GM23248 (cell line): ENCODE results near the gene PROCA1. TPM values are rescaled to one million over a fixed set of nuclear protein-coding genes. Genes with fewer than 3 reads are reported as not detected.
"Not testable (repeated sequence)": the region's sequence is repeated elsewhere in the genome, so short reads cannot be mapped to it uniquely, and the experiment has no call there.

Experiments used
- DNase-seq: peaks from one replicate; pipeline ENCODE4 v3.0.0-alpha.2; 2015
- H2AFZ ChIP-seq: fragments of 200-600 bp; sonication (generic); 2 replicates; pipeline ENCODE4 v1.6.1; 2016; ENCODE audit warnings: antibody characterized with exemption
- H3F3A ChIP-seq: fragments of 200-600 bp; sonication (generic); 2 replicates; pipeline ENCODE4 v1.6.1; 2016; ENCODE audit warnings: mild to moderate bottlenecking, antibody characterized with exemption, mixed run types; ENCODE audit not compliant: insufficient read depth
- H3K27ac ChIP-seq: fragments of 200-600 bp; sonication (generic); 2 replicates; pipeline ENCODE4 v1.5.1; 2016; ENCODE audit warnings: mild to moderate bottlenecking
- H3K27me3 ChIP-seq: fragments of 200-600 bp; sonication (generic); replicated peaks from 2 replicates; pipeline ENCODE4 v1.6.1; 2016; ENCODE audit warnings: mild to moderate bottlenecking; ENCODE audit not compliant: insufficient read depth
- H3K36me3 ChIP-seq: fragments of 200-600 bp; sonication (generic); 2 replicates; pipeline ENCODE4 v1.6.1; 2016; ENCODE audit warnings: low read depth, mild to moderate bottlenecking
- H3K4me1 ChIP-seq: fragments of 200-600 bp; sonication (generic); 2 replicates; pipeline ENCODE4 v1.6.1; 2016; ENCODE audit warnings: mild to moderate bottlenecking; ENCODE audit not compliant: insufficient read depth
- H3K4me2 ChIP-seq: fragments of 200-600 bp; sonication (generic); one replicate; pipeline ENCODE4 v1.6.1; 2016; ENCODE audit warnings: mild to moderate bottlenecking; ENCODE audit not compliant: unreplicated experiment
- H3K4me3 ChIP-seq: fragments of 200-600 bp; sonication (generic); 2 replicates; pipeline ENCODE4 v1.5.1; 2016; ENCODE audit warnings: mild to moderate bottlenecking
- H3K79me2 ChIP-seq: fragments of 200-600 bp; sonication (generic); 2 replicates; pipeline ENCODE4 v1.6.1; 2016; ENCODE audit warnings: mild to moderate bottlenecking; ENCODE audit not compliant: insufficient read depth
- H3K9ac ChIP-seq: fragments of 200-600 bp; sonication (generic); 2 replicates; pipeline ENCODE4 v1.6.1; 2016; ENCODE audit warnings: mild to moderate bottlenecking
- H3K9me2 ChIP-seq: fragments of 200-600 bp; sonication (generic); 2 replicates; pipeline ENCODE4 v1.6.1; 2016; ENCODE audit warnings: mixed run types, mild to moderate bottlenecking, moderate library complexity; ENCODE audit not compliant: insufficient read depth
- H3K9me3 ChIP-seq: fragments of 200-600 bp; sonication (generic); one replicate; pipeline ENCODE4 v1.6.1; 2017; ENCODE audit warnings: low read depth
- H4K20me1 ChIP-seq: fragments of 200-600 bp; sonication (generic); 2 replicates; pipeline ENCODE4 v1.6.0; 2016; ENCODE audit not compliant: insufficient read depth
- EZH2 ChIP-seq: fragments of 200-600 bp; sonication (generic); IDR thresholded peaks from 2 replicates; pipeline ENCODE4 v1.6.1; 2018; ENCODE audit warnings: antibody characterized with exemption, mild to moderate bottlenecking; ENCODE audit not compliant: insufficient read depth, poor library complexity, severe bottlenecking
- EZH2phosphoT487 ChIP-seq: fragments of 200-600 bp; sonication (generic); IDR thresholded peaks from 2 replicates; pipeline ENCODE4 v1.6.1; 2018; ENCODE audit warnings: antibody characterized with exemption, moderate library complexity, mild to moderate bottlenecking, low read depth; ENCODE audit not compliant: insufficient read depth
- WGBS, 2 experiments: methylation state at CpG; one replicate each; pipeline ENCODE4 v1.1.6; 2015 to 2017; ENCODE audit warnings: low lambda C conversion rate in 2 of 2, low coverage in 1 of 2; ENCODE audit errors: missing lambda C conversion rate in 2 of 2; 5-methylcytosine and 5-hydroxymethylcytosine counted together
- in situ Hi-C: fragments of 300-500 bp; cut with MboI; formaldehyde crosslinking; loops from 2 replicates; pipeline ENCODE4 v1.15.0; 2020
- polyA plus RNA-seq: library from polyadenylated mRNA; unstranded; fragments of >200 nt; fragmentation: Nextera tagmentation; extraction: Ambion mirVana; gene quantifications from 2 replicates; pipeline ENCODE4 v1.2.1, GENCODE V29; 2016
- total RNA-seq: library from RNA; depleted of rRNA; stranded (reverse); fragments of >200 nt; shearing (Covaris generic); gene quantifications from 2 replicates; pipeline ENCODE4 v1.2.3, GENCODE V29; 2014

Gene PROCA1
- total and polyA plus RNA-seq, 2 experiments from 2014 or later = 0.41 to 0.65 TPM

- no peak overlapping the region for H3K4me2 ChIP-seq
- H3K79me2 ChIP-seq = no peaks in the 10 kb centered on the region
- H3K9me3 ChIP-seq = no peaks in the 10 kb centered on the region
- no peak for DNase-seq
- H3K9ac ChIP-seq = no peak overlapping the region
- H3K4me3 ChIP-seq = no peak overlapping the region
- H3K4me1 ChIP-seq = peaks cover 7% of the 10 kb centered on the region
- peaks cover 11% of the 10 kb centered on the region; the same call in 1 of the 2 replicates for H3F3A ChIP-seq
- H2AFZ ChIP-seq = no peak overlapping the region
- no peak for TF ChIP-seq EZH2
- H3K27ac ChIP-seq = no peak overlapping the region
- no peaks in the 10 kb centered on the region for H3K27me3 ChIP-seq
- H4K20me1 ChIP-seq = no peaks in the 10 kb centered on the region
- no peaks in the 10 kb centered on the region for H3K36me3 ChIP-seq
- in situ Hi-C loops = no loop called here
- 84 to 88% methylated on average over 18 to 22 of the region's 22 CpGs for WGBS, 2 experiments
- H3K9me2 ChIP-seq = no peaks in the 10 kb centered on the region
Measured at GRCh38 chr17:28737770-28738679, 26.3 kb upstream of the PROCA1 start.

GRCh38 chr17:28737316-28737715 lies 25.6 kb upstream of the PROCA1 start:
- H3K4me2 ChIP-seq = no peak overlapping the region
- no peaks in the 10 kb centered on the region for H3K9me3 ChIP-seq
- H3K27me3 ChIP-seq = no peaks in the 10 kb centered on the region
- TF ChIP-seq EZH2 = no peak
- TF ChIP-seq EZH2phosphoT487 = no peak
- no peak overlapping the region for H3K9ac ChIP-seq
- no peaks in the 10 kb centered on the region for H3K79me2 ChIP-seq
- H3K9me2 ChIP-seq = no peaks in the 10 kb centered on the region
- in situ Hi-C loops = no loop called here
- peaks cover under 1% of the 10 kb centered on the region; the same call in 1 of the 2 replicates for H3K4me1 ChIP-seq
- H2AFZ ChIP-seq = no peak overlapping the region
- no peak overlapping the region for H3K4me3 ChIP-seq
- H3K36me3 ChIP-seq = no peaks in the 10 kb centered on the region
- H3F3A ChIP-seq = peaks cover 4% of the 10 kb centered on the region; the same call in 1 of the 2 replicates
- H3K27ac ChIP-seq = no peak overlapping the region
- no peak for DNase-seq
- 90 to 97% methylated on average over 12 of the region's 12 CpGs for WGBS, 2 experiments
- no peaks in the 10 kb centered on the region for H4K20me1 ChIP-seq

- H3F3A ChIP-seq, H3K9me3 ChIP-seq, H3K9ac ChIP-seq, H3K4me2 ChIP-seq, H3K4me3 ChIP-seq, H3K27ac ChIP-seq, H3K4me1 ChIP-seq, H3K79me2 ChIP-seq, DNase-seq, in situ Hi-C loops, H3K27me3 ChIP-seq, H2AFZ ChIP-seq, H4K20me1 ChIP-seq, H3K36me3 ChIP-seq, H3K9me2 ChIP-seq: not testable (repeated sequence)
- 84 to 86% methylated on average over 6 to 7 of the region's 8 CpGs for WGBS, 2 experiments
Measured at GRCh38 chr17:28735913-28736769, 24.5 kb upstream of the PROCA1 start.

GRCh38 chr17:28735242-28735722 lies 23.6 kb upstream of the PROCA1 start:
- H3K4me2 ChIP-seq = no peak overlapping the region
- H3K27me3 ChIP-seq = no peaks in the 10 kb centered on the region
- H3K79me2 ChIP-seq = no peaks in the 10 kb centered on the region
- H3K36me3 ChIP-seq = no peaks in the 10 kb centered on the region
- TF ChIP-seq EZH2phosphoT487 (no peak), EZH2 (no peak)
- H3K9ac ChIP-seq = no peak overlapping the region
- no peaks in the 10 kb centered on the region for H3K4me1 ChIP-seq
- H3K9me3 ChIP-seq = no peaks in the 10 kb centered on the region
- H2AFZ ChIP-seq = no peak overlapping the region
- no peak overlapping the region for H3K27ac ChIP-seq
- no peak for DNase-seq
- H3K4me3 ChIP-seq = no peak overlapping the region
- no peaks in the 10 kb centered on the region for H3F3A ChIP-seq
- H3K9me2 ChIP-seq = no peaks in the 10 kb centered on the region
- no peaks in the 10 kb centered on the region for H4K20me1 ChIP-seq
- in situ Hi-C loops = no loop called here
- WGBS, 2 experiments = 74% methylated on average over 5 of the region's 5 CpGs
